Stimulated activated CD8-positive, alpha-beta memory T cell treated with anti-CD3 and anti-CD28 coated beads, Interleukin-15, amount 100 ng/mL, for 24 hours (primary cell): ENCODE results near the gene MAP3K8.
"Not testable (repeated sequence)": the region's sequence is repeated elsewhere in the genome, so short reads cannot be mapped to it uniquely, and the experiment has no call there.

Source experiments
- DNase-seq: peaks from one replicate; pipeline ENCODE4 v3.0.0-alpha.2; 2020; ENCODE audit warnings: low read depth

The MAP3K8 gene

GRCh38 chr10:30447125-30447799, 13.3 kb downstream of the MAP3K8 start:
- DNase-seq, result no peak

GRCh38 chr10:30448092-30448491, 14.1 kb downstream of the MAP3K8 start:
- no peak for DNase-seq

GRCh38 chr10:30453764-30454527, 20.0 kb downstream of the MAP3K8 start:
- DNase-seq, result no peak

- DNase-seq, result no peak
Measured at GRCh38 chr10:30454744-30455510, 20.9 kb downstream of the MAP3K8 start.

GRCh38 chr10:30455816-30456215, 21.8 kb downstream of the MAP3K8 start:
- DNase-seq, result no peak

DNA sequence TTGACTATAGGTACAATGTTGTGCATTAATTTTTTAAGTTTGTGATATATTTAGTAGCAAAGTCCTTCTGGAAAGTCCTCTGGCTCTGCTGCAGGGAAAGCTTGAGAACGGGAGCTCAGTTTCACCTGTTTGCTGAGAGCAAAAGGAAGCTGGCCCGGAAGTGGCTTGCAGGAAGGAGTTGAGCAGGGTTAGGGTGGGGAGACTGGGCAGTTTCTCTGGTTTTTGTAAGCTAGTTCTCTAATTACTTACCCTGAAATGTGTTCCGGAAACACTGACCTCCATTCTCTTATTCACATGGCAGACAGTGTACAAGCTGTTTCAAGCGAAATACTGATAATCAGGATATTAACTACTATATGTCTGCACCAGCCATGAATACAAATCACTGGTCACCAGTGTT, 22.3 kb downstream of the MAP3K8 start:
- no peak for DNase-seq

- DNase-seq, result no peak
Measured at GRCh38 chr10:30459283-30459682, 25.3 kb downstream of the MAP3K8 start.

DNA sequence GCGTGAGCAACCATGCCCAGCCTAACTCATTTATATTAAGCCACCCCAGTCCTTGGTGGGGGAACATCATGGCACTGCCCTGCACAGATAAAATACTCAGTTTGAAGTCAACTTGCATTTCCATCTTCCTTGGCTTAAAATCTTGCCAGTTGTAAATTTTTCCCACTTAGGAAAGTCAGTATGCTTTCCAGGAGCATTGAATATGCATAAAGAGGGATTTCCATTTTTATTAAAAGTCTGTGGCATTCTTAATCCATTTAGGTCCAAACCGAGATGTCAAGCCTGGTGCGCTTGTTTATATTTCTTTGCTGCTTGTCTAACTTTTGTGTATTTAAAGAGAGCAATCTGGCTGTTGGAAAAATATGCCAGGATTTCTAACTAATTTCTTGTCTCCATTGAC, 26.1 kb downstream of the MAP3K8 start:
- no peak for DNase-seq

DNA sequence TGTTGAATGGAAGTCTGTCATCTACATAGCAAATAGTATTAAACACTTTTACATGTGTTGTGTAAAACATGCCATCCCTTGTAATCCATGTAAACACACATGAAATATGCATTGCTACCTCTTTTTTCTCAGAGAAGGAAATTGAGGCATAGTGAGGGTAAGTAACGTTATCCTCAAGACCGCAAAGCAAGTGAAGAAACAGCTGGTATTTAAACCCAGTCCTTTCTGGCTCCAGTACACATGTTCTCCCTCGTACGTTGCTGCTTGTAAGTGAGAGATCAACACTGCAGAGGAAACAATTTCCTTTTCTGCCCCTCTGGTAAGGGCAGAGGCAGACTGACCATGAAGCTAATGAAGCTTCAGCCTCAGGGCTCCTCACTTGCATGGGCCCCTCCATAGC, 28.5 kb downstream of the MAP3K8 start:
- DNase-seq, result no peak

GRCh38 chr10:30463944-30464451, 30.0 kb downstream of the MAP3K8 start:
- DNase-seq, result no peak

DNA sequence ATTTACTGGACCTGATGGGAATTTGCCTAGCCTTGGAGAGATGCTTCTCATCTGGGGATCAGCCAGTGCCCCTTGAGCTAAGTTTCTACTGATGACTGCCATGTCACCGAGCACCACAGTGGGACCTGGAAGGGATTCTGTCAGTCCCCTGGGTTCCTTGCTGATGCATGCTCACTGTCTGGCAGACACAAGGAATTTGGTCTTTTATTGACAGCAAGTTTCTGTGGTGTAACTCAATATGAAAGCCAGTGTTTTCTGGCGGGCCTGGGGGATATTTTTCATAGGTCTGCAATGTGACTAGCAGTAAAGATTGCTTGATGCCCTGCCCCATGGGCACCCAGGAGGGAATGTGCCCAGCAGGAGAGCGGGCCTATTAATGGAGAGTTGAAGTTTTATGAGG, 30.7 kb downstream of the MAP3K8 start:
- DNase-seq, result no peak

GRCh38 chr10:30466445-30466844, 32.5 kb downstream of the MAP3K8 start:
- DNase-seq, result no peak

DNA sequence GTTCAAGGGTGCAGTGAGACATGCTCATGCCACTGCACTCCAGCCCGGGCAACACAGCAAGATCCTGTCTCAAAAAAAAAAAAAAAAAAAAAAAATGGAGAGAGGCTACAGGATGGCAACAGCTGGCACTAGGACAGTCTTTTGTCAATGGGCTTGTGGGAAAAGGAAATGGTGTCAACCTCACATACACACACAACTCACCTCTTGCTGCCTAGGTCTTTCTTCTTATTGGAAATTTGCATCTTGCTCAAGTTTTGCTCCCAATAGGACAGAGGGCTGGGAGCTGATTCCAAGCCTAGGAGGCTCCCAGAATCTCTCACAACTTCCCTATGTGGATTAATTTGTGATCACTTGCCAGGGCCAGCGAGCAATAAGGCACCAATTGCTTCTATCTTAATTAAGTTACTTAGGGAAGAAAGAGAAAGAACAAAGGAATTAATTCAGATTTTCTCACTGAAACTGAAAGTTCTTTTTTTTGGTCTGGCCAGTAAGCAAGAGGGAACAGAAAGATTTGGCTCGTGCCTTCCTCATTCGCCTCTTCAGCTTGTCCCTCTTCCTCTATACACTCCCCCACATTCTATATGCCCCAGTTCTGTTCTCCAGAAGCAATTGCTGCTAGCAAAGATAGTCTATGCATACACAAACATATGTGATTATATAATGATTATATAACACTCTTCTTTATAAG, 33.8 kb downstream of the MAP3K8 start:
- no peak for DNase-seq

- no peak for DNase-seq
Measured at GRCh38 chr10:30472414-30473155, 38.6 kb downstream of the MAP3K8 start.

- not testable (repeated sequence) for DNase-seq
Measured at GRCh38 chr10:30475515-30475914, 41.5 kb downstream of the MAP3K8 start.

GRCh38 chr10:30476511-30477155, 42.6 kb downstream of the MAP3K8 start:
- no peak for DNase-seq

DNA sequence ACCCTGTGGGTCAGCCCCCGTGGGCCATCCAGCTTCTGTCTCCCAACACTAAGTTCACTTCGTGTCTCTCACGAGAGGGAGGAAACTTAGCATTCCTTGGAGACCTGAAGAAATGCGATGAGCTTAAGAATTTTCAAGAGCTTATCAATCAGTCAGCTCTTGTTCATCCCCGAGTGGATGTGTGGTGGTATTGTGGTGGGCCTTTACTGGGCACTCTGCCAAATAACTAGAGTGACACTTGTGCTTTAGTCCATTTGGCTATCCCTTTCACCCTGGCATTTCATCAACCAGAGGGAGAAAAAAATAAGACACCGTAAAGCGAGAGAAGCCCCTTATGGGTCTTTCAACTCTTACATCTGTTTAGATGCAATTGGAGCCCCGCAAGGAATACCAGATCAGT, 45.5 kb downstream of the MAP3K8 start:
- DNase-seq, result not testable (repeated sequence)

DNA sequence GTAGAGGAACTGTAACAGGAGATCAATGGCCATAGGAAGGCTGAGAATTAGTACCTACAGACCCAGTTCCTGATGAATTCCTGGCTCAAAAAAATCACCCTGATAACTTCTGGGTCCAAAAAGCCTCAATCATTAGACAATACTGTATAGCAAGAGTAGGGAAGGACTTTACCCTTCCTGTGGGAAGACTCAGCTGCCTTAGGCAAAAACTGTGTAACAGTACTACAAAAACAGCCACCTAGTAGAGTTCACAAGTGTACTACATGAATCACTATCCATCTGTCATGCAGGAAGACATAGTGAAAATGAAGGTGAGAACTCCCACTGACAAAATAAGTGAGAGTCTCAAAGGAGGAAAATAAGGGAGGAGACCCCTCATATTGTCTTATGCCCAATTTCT, 47.6 kb downstream of the MAP3K8 start:
- DNase-seq, result no peak

DNA sequence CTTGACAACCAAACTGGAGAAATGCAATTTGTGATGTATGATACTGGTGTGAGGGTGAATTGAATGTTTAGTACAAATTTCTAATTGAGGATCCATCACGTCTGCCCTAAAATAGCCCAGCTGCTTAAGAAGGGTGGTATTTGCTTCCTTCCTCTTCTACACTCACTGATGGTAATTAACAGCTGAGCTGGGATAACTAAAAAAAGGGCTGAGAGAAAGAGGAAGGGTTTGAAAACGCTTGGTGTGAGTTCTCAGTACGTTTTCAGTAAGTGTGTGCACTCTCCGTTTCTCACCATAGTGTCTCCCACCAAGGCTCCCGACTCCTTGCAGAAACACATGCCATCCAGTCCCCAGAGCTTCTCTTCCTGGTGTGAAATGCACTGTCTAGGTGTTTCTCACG, 54.3 kb downstream of the MAP3K8 start:
- no peak for DNase-seq

GRCh38 chr10:30489346-30489745, 55.4 kb downstream of the MAP3K8 start:
- DNase-seq, result no peak
